ENCODE data around the gene AACS. TPM values are rescaled to one million over a fixed set of nuclear protein-coding genes. Genes with fewer than 3 reads are reported as not detected.

Gene AACS
- polyA plus RNA-seq, 3 donors: 4.7 to 7.9 (median 5.1) TPM

GRCh38 chr12:125093681-125094330, 28.6 kb downstream of the AACS start:
- H3K4me2 ChIP-seq (replicated peaks; ENCODE audit: extremely low read depth, low read length, poor library complexity, severe bottlenecking): no peak overlapping the region
- H3K27ac ChIP-seq (ENCODE audit: low read depth in 1 of 2, low read length in 2 of 2): no peak overlapping the region
- H3K27me3 ChIP-seq (ENCODE audit: control insufficient read depth in 2 of 2, insufficient read depth in 2 of 2, low read length in 2 of 2): no peaks in the 10 kb centered on the region
- Mint-ChIP-seq H3K36me3 (peaks cover 14 to 19% of the 10 kb centered on the region in 2 donors), H3K27ac (no peak overlapping the region), H3K9me3 (peaks cover 0 to 2% (median 0%) of the 10 kb centered on the region in 7 donors), H3K4me1 (no peaks in the 10 kb centered on the region), H3K4me3 (no peak overlapping the region), H3K27me3 (ENCODE audit: low read depth in 3 of 3) (peaks cover 3 to 13% (median 3%) of the 10 kb centered on the region in 3 donors)
- H2AFZ ChIP-seq (ENCODE audit: insufficient read depth, low read depth, low read length, poor library complexity, severe bottlenecking): no peak overlapping the region
- no peaks in the 10 kb centered on the region for H3K4me1 ChIP-seq (ENCODE audit: control insufficient read depth in 1 of 2, insufficient read depth in 2 of 2, low read length in 2 of 2)
- peaks cover 14 to 23% of the 10 kb centered on the region in 2 donors for H3K36me3 ChIP-seq (replicated peaks in 1 of 2; ENCODE audit: control insufficient read depth in 1 of 2, insufficient read depth in 2 of 2, low read length in 2 of 2)
- DNase-seq: no peak
- TF ChIP-seq CTCF (IDR thresholded peaks at IDR 0.05): no peak
- intact Hi-C loops (cut with micrococcal nuclease): no loop called here
- no peaks in the 10 kb centered on the region for H3K79me2 ChIP-seq (ENCODE audit: insufficient read depth, low read length)
- no peak overlapping the region for H3K9ac ChIP-seq (ENCODE audit: insufficient read depth, low read length, poor library complexity, severe bottlenecking)
- H4K20me1 ChIP-seq (ENCODE audit: insufficient read depth, low read length): no peaks in the 10 kb centered on the region
- no peak overlapping the region for H3K4me3 ChIP-seq (replicated peaks in 1 of 3; ENCODE audit: low read depth in 2 of 3, low read length in 3 of 3)
- H3K9me3 ChIP-seq (replicated peaks in 1 of 2; ENCODE audit: control insufficient read depth in 1 of 2, insufficient read depth in 1 of 2, low read length in 2 of 2): no peaks in the 10 kb centered on the region
- 98% methylated on average over 21 of the region's 26 CpGs for WGBS (ENCODE audit: insufficient coverage)

- 95% methylated on average over 4 of the region's 7 CpGs for WGBS (ENCODE audit: insufficient coverage)
- Histone ChIP-seq H4K20me1 (ENCODE audit: insufficient read depth, low read length) (no peaks in the 10 kb centered on the region), H3K4me2 (replicated peaks; ENCODE audit: extremely low read depth, low read length, poor library complexity, severe bottlenecking) (no peak overlapping the region), H3K27me3 (ENCODE audit: control insufficient read depth in 2 of 2, insufficient read depth in 2 of 2, low read length in 2 of 2) (no peaks in the 10 kb centered on the region), H3K9ac (ENCODE audit: insufficient read depth, low read length, poor library complexity, severe bottlenecking) (no peak overlapping the region), H3K4me1 (ENCODE audit: control insufficient read depth in 1 of 2, insufficient read depth in 2 of 2, low read length in 2 of 2) (no peaks in the 10 kb centered on the region), H2AFZ (ENCODE audit: insufficient read depth, low read depth, low read length, poor library complexity, severe bottlenecking) (no peak overlapping the region), H3K9me3 (replicated peaks in 1 of 2; ENCODE audit: control insufficient read depth in 1 of 2, insufficient read depth in 1 of 2, low read length in 2 of 2) (no peaks in the 10 kb centered on the region), H3K36me3 (replicated peaks in 1 of 2; ENCODE audit: control insufficient read depth in 1 of 2, insufficient read depth in 2 of 2, low read length in 2 of 2) (peaks cover 4 to 5% of the 10 kb centered on the region in 2 donors), H3K79me2 (ENCODE audit: insufficient read depth, low read length) (no peaks in the 10 kb centered on the region), H3K4me3 (replicated peaks in 1 of 3; ENCODE audit: low read depth in 2 of 3, low read length in 3 of 3) (no peak overlapping the region), H3K27ac (ENCODE audit: low read depth in 1 of 2, low read length in 2 of 2) (no peak overlapping the region)
- Mint-ChIP-seq H3K36me3 (peaks cover 11 to 16% of the 10 kb centered on the region in 2 donors), H3K4me1 (no peaks in the 10 kb centered on the region), H3K9me3 (peaks cover 0 to 2% (median 0%) of the 10 kb centered on the region in 7 donors), H3K27me3 (ENCODE audit: low read depth in 3 of 3) (peaks cover 3 to 13% (median 3%) of the 10 kb centered on the region in 3 donors), H3K4me3 (no peak overlapping the region), H3K27ac (no peak overlapping the region)
- no peak for DNase-seq
- intact Hi-C loops (cut with micrococcal nuclease): no loop called here
- no peak for TF ChIP-seq CTCF (IDR thresholded peaks at IDR 0.05)
Observed at GRCh38 chr12:125096894-125097293, 31.7 kb downstream of the AACS start.
